HepG2 (cell line): ENCODE results near the gene POLG2. TPM values are rescaled to one million over a fixed set of nuclear protein-coding genes. Genes with fewer than 3 reads are reported as not detected.
A peak's percentile ranks its signal among the peaks of the same experiment; 100 is the strongest.

Source experiments
- ATAC-seq: fragments of 200-7000 bp; cut with Tn5 transposase; 3 replicates; pipeline ENCODE4 v1.9.1; 2020; ENCODE audit warnings: mild to moderate bottlenecking, moderate library complexity
- BruUV-seq: library from RNA; stranded (reverse); fragments of 400-500 nt; replicated peaks from 2 replicates; lab custom pipeline; 2021; lab: Mats Ljungman, UMichigan
- CTCF ChIA-PET: fragments of 300-600 bp; formaldehyde crosslinking; extraction: SDS; loops from one replicate; lab custom pipeline; 2021; ENCODE audit warnings: low total read pairs, inconsistent platforms, low intra/inter-chr PET ratio; lab: Yijun Ruan, JAX
- POLR2A ChIA-PET: fragments of 350-600 bp; sonication (Branson Sonifier 250); formaldehyde crosslinking; loops from one replicate; lab custom pipeline; 2020; ENCODE audit warnings: antibody characterized with exemption, inconsistent platforms; lab: Yijun Ruan, JAX
- DNase-seq: peaks from one replicate; pipeline ENCODE4 v3.0.0-alpha.2; 2015; ENCODE audit warnings: low spot score
- FAIRE-seq: peaks from 3 replicates; lab custom pipeline; 2011; peaks lifted over from hg19 to GRCh38; lab: Jason Lieb, UNC
- H2AFZ ChIP-seq: one replicate; pipeline ENCODE4 v1.6.1; 2011; ENCODE audit warnings: low read length, inconsistent platforms
- H3K27ac ChIP-seq: fragments of 300-600 bp; 3 replicates; pipeline ENCODE4 v1.8.0; 2011; ENCODE audit warnings: mixed run types, mild to moderate bottlenecking, mixed read lengths, low read length, inconsistent platforms; ENCODE audit not compliant: insufficient read depth; ENCODE audit errors: extremely low read length
- H3K27me3 ChIP-seq, 2 experiments: fragments of 200-600 bp in 1 of 2; 2 replicates in 1 of 2; 3 replicates in 1 of 2; pipeline versions ENCODE4 v1.6.0 to v1.8.0; 2011; ENCODE audit warnings: low read length in 2 of 2, mild to moderate bottlenecking in 2 of 2, moderate library complexity in 2 of 2, inconsistent platforms in 1 of 2; ENCODE audit not compliant: insufficient read depth in 2 of 2, control insufficient read depth in 1 of 2
- H3K36me3 ChIP-seq, 2 experiments: fragments of 200-600 bp in 1 of 2; replicated peaks in 1 of 2; 2 replicates in 1 of 2; 3 replicates in 1 of 2; pipeline versions ENCODE4 v1.5.1 to v1.8.0; 2011; ENCODE audit warnings: low read length in 2 of 2, inconsistent platforms in 1 of 2; ENCODE audit not compliant: insufficient read depth in 2 of 2, control insufficient read depth in 1 of 2
- H3K4me1 ChIP-seq: 2 replicates; pipeline ENCODE4 v1.5.1; 2012; ENCODE audit warnings: low read length, inconsistent platforms; ENCODE audit not compliant: insufficient read depth
- H3K4me2 ChIP-seq: 2 replicates; pipeline ENCODE4 v1.6.0; 2011; ENCODE audit warnings: low read depth, low read length, inconsistent platforms
- H3K4me3 ChIP-seq, 3 experiments: fragments of 200-600 bp in 1 of 3; sonication (generic), shearing (Covaris generic) in 1 of 3; replicated peaks in 1 of 3; 2 replicates each; pipeline ENCODE4 v1.5.1; 2011 to 2016; ENCODE audit warnings: low read length in 3 of 3, inconsistent platforms in 2 of 3, low read depth in 2 of 3, mild to moderate bottlenecking in 2 of 3, control low read depth in 1 of 3, mixed read lengths in 1 of 3; ENCODE audit not compliant: insufficient read depth in 1 of 3
- H3K79me2 ChIP-seq: one replicate; pipeline ENCODE4 v1.6.1; 2011; ENCODE audit warnings: low read length, inconsistent platforms; ENCODE audit not compliant: insufficient read depth
- H3K9ac ChIP-seq: 2 replicates; pipeline ENCODE4 v1.6.0; 2011; ENCODE audit warnings: mild to moderate bottlenecking, low read depth, low read length, inconsistent platforms; ENCODE audit not compliant: insufficient read depth
- H3K9me3 ChIP-seq: 2 replicates; pipeline ENCODE4 v1.5.1; 2012; ENCODE audit warnings: mild to moderate bottlenecking, low read length
- H4K20me1 ChIP-seq: 2 replicates; pipeline ENCODE4 v1.6.0; 2011; ENCODE audit warnings: inconsistent platforms, mild to moderate bottlenecking, low read length, moderate library complexity; ENCODE audit not compliant: insufficient read depth
- BRD4 ChIP-seq: sonication (generic); formaldehyde crosslinking; IDR thresholded peaks from 2 replicates; pipeline ENCODE4 v1.4.0; 2020; ENCODE audit warnings: missing genetic modification reagents
- CEBPB ChIP-seq: IDR thresholded peaks from 2 replicates; pipeline ENCODE4 v1.6.1; 2011; ENCODE audit warnings: low read depth, low read length, improper control_type of control experiment, borderline replicate concordance
- DBP ChIP-seq: sonication (generic); formaldehyde crosslinking; IDR thresholded peaks from 2 replicates; pipeline ENCODE4 v1.4.0; 2020; ENCODE audit warnings: missing genetic modification reagents; ENCODE audit errors: not compliant biosample characterization
- ONECUT2 ChIP-seq: sonication (generic); formaldehyde crosslinking; IDR thresholded peaks from 2 replicates; pipeline ENCODE4 v1.4.0; 2020; ENCODE audit warnings: missing genetic modification reagents
- PRDM10 ChIP-seq: sonication (generic); formaldehyde crosslinking; IDR thresholded peaks from 2 replicates; pipeline ENCODE4 v1.4.0; 2020; ENCODE audit warnings: low read depth, missing genetic modification reagents
- WGBS: methylation state at CpG from one replicate; pipeline ENCODE4 v1.1.6; 2017; ENCODE audit warnings: low lambda C conversion rate; 5-methylcytosine and 5-hydroxymethylcytosine counted together
- in situ Hi-C: cut with HindIII; loops from 2 replicates; pipeline ENCODE4 v1.10.0; 2017; ENCODE audit warnings: low pct_unique_long_range_greater_than_20kb; ENCODE audit not compliant: extremely low pct_ligation_motif_present
- intact Hi-C: fragments of 100-400 bp; cut with micrococcal nuclease; formaldehyde crosslinking; loops from one replicate; pipeline ENCODE4 v1.10.0; 2022; ENCODE audit not compliant: unreplicated experiment
- polyA plus RNA-seq, 8 experiments: library from polyadenylated mRNA; depleted of rRNA in 3 of 8; stranded (reverse) in 7 of 8; unstranded in 1 of 8; fragments of >200 nt; fragmentation: Illumina TruSeq in 4 of 8; extraction: Trizol in 4 of 8; gene quantifications; 2 replicates each; pipeline versions ENCODE4 v1.2.1 to v1.2.3, GENCODE V29; 2011 to 2016; ENCODE audit warnings: low read depth in 4 of 8, missing spikeins in 1 of 8, mixed read lengths in 1 of 8; ENCODE audit not compliant: insufficient read depth in 1 of 8
- total RNA-seq, 5 experiments: library from RNA; depleted of rRNA; stranded (reverse); fragments of >200 nt; fragmentation: Illumina TruSeq; extraction: Trizol; gene quantifications; 2 replicates each; pipeline ENCODE4 v1.2.3, GENCODE V29; 2016; ENCODE audit warnings: low read depth in 1 of 5

The POLG2 gene
- total and polyA plus RNA-seq, 2 of the 13 experiments (the other 11 are each of a cell fraction or from before 2014, with no cell fraction given) = 21.1 to 25.5 TPM

- Histone ChIP-seq H3K36me3 (no peaks in the 10 kb centered on the region), H3K9ac (no peak overlapping the region), H3K27me3 (peaks cover 0 to 6% of the 10 kb centered on the region in 2 experiments; a peak in 2 of 5 replicates), H3K27ac (no peak overlapping the region), H3K4me3 (no peak overlapping the region), H2AFZ (no peak overlapping the region), H4K20me1 (no peaks in the 10 kb centered on the region), H3K4me2 (no peak overlapping the region), H3K4me1 (no peaks in the 10 kb centered on the region), H3K9me3 (no peaks in the 10 kb centered on the region), H3K79me2 (no peaks in the 10 kb centered on the region)
- DNase-seq = no peak
- TF ChIP-seq DBP (CRISPR knock-in tag) (no peak), CEBPB (no peak), ONECUT2 (no peak), PRDM10 (CRISPR knock-in tag) (peak; percentile 92), BRD4 (CRISPR knock-in tag) (no peak)
- in situ Hi-C loops (no loop called here), intact Hi-C loops (no loop called here)
- WGBS = 20% methylated on average over 9 of the region's 9 CpGs
- BruUV-seq = no TSS peak
- ChIA-PET POLR2A (no interaction called here), CTCF (no interaction called here)
- ATAC-seq = no peak; the same call in 2 of the 3 replicates
- no peak for FAIRE-seq
Observed at GRCh38 chr17:64466019-64466735, 30.7 kb downstream of the POLG2 start.
